HG03469 (cell line): ENCODE data around the gene EFEMP1.

Experiments used
- ATAC-seq: cut with Tn5 transposase; IDR thresholded peaks from one replicate; pipeline ENCODE4 v1.9.1; 2021; ENCODE audit warnings: mild to moderate bottlenecking, moderate library complexity, moderate number of reproducible peaks; ENCODE audit not compliant: unreplicated experiment

EFEMP1 gene, protein sequence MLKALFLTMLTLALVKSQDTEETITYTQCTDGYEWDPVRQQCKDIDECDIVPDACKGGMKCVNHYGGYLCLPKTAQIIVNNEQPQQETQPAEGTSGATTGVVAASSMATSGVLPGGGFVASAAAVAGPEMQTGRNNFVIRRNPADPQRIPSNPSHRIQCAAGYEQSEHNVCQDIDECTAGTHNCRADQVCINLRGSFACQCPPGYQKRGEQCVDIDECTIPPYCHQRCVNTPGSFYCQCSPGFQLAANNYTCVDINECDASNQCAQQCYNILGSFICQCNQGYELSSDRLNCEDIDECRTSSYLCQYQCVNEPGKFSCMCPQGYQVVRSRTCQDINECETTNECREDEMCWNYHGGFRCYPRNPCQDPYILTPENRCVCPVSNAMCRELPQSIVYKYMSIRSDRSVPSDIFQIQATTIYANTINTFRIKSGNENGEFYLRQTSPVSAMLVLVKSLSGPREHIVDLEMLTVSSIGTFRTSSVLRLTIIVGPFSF

DNA sequence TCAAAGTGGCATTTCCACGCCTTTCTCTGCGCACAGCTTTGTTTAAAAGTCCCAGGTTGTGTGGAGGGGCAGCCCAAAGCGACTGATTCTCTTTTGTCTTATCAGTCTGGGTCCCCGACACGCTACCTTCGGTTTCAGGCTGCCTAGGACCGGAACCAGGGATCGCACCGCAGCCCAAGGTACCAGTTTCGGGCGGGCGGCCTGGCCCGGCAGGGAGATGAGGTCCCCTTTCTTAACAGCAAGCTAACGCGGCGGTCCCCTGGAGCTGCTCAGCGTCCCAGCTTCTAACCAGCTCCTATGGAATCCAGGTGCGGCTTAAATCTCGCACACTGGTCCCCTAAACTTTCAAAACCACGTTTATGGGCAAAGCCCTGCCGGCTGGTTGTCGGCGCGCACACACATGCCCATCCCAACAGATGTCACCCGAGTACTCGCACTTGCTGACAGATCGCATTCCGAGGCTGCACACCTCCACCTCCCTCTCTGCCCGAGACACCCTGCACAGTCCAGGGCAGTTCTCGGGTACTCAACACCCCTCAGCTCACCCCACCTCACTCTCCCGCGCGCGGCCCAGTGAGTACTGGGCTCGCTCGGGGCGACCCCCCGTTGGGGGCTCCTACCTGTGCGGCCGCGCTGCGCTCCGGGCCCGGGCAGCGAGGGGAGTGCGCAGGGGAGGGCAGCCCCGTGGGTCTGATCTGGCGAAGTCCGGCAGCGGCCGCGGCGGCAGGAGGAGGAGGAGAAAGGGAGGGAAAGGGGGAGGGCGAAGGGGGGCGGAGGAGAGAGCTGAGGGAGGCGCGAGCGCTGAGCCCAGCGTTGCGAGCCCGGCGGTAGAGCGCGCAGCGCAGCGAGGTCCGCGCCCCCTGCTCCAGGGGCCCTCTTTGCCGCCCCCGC is at the start of gene EFEMP1:
Gene EFEMP1 (minus strand): TSS at position 692 of the 891 bp plus-strand sequence. CDS start 1,342 bp downstream, outside the sequence.
- no peak for ATAC-seq

DNA sequence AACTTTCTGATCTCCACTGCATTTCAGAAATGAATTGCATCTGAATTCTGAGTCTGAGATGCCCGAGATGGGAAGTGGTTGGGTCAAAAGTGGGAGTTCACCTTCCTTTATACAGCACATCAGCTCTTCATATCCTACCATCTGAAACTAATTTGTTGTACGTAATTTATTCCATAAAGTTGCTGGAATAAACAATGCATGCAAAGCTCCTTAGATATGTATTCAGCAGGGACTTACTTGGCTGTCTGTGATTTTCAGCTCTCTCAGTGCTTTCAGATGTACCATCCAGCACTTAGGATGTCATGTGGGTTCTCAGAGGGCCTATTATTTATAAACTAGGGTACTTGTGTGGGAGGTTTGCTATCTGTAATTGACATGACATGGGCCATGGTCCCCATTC is 46.9 kb upstream of the EFEMP1 start:
- ATAC-seq, result no peak

DNA sequence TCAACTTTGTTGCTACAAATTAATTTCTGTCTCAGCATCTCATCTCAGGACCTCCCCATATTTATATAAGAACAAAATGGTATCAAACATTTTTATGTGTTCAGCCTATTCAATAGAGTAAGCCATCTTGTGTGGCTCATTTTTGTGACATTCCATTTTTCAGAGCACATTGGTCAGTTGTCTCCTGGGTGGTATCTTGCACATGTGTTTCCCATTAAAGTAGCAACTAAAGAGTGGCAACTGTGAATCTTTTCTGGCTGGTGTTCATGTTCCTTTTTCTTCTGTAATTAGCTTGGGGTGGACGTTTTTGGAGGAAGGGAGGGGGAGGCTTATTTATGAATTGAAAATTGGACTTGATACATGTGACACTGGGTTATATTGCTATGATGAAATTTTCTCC is 45.4 kb upstream of the EFEMP1 start:
- ATAC-seq, result no peak

DNA sequence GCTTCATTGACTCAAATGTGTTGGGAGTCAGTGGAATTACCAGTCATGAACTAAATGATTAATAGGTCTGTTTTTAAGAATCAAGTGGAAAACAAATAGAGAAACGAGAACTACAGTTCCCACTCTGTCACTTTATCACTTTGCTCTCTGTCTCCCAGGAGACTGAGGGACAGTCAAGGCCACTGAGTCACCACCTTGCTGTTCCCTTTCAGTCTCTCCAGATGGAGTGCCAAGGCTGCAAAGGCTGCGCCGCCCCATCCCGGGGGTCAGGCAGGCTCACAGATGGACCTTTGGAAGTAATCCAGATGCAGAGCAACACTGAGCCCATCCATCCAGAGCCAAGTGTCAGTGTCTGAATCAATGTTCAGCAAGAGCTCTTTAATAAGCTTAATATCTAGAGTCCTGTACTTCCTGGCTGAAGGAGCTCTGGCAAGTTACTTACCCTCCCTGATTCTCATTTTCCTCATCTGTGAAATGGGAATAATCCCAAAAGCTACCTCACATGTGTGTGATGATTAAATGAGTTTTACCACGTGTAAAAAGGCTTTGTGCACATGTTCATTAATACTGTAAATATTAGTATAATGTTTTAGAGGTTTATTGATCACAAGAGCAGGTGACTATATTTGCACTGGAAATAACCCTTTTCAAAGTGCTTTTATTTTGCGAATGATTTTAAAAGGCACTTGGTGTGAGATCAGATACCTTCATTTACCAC is 43.0 kb upstream of the EFEMP1 start:
- no peak for ATAC-seq

DNA sequence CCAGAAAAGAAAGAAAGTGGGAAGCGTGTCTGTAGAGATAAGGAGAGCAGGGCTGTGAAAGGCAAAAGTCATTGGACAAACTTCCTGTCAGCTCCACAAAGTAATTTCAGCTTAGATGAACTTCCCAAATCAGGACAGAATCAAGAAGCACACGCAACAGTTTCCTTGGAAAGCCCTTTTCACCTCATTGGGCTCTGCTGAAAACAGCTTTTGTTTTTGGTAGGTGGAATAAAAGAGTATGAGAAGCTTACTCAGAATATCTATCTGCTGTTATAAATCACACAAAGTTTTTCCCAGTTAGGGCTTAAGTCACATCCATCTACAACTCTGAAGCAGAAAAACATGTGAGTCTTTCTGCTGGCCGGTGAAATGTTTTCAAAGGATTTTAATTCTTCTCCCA is 42.4 kb upstream of the EFEMP1 start:
- no peak for ATAC-seq

DNA sequence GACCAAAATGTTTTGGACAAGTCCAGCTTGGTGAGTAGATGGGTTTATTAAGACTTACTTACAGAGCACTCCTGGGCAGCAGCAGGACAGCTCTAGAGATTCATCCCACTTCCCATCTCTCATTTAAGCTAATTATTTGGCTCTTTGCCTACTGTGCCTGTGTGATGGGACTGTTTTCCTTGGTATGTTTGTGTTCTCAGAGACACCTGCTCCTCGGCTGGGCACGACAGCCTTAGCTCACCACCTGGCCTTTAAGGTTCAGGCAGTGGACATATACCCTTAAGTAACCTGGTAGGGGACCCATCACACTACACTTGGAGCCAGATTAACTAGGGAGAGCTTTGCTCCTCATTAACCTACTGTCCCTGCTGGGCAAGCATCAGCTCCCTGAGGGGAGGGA is 41.7 kb upstream of the EFEMP1 start:
- no peak for ATAC-seq

DNA sequence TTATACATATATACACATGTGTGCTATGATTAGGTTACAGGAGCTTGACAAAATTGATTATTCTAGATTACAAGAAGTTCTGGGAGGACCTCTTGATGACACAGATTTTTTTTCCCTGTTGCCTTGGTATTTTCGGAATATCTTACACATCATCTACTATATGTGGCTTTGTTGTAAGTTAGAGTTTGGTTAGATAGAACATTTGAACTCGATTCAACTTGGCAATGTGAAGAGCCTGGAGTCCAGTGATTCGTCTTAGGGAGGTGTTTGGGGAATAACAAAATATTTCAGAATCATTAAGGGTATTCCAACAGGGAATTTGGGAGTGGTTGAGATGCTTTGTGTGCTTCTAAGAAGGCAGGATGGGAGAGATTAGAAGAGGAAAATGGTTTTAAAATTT is 39.3 kb upstream of the EFEMP1 start:
- ATAC-seq, result no peak

DNA sequence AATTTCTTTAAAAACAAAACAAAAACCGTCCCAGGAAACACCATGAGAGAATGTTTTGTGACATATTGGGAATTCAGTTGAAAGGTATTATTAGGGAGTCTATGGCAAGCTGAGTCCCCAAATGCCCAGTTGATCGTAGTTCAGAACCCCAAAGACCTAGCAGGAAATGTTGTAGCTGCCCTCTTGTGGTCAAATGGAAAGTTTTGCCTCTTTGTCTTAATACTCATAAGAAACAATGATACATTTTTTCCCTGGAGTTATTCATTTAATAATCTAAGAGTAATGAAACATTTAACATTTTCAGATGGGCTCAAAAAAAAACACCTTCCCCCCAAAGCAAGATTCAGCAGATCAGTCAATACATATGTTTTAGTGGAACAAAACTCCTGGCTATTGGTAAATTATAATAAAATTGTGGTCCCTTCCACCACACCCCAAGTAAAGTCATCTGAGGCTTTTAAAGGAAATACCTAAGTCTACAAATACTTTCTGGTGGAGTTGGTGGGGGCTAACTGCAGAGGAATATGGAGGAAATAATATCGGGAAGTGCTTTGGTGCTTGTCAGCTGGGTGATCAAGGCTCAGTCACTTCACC is 37.8 kb upstream of the EFEMP1 start:
- no peak for ATAC-seq

DNA sequence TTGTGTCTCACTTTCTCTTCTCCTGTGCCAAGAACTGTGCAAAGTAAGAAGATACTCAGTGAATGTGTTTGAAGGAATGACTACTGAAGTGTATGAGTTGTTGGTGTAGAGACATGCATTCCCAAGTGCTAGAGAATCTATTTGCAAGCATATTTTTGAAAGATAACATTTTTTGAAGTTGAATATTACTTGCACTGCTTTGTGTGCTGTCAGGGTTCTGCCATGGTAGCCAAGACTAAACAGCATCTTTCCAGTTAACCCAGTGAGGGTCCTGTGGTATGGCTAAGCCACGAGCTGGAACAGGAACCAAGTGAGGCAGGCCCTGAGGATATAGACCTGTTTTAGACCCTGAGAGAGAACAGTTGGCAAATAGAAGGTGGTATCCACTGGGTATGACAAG is 35.2 kb upstream of the EFEMP1 start:
- ATAC-seq, result no peak

DNA sequence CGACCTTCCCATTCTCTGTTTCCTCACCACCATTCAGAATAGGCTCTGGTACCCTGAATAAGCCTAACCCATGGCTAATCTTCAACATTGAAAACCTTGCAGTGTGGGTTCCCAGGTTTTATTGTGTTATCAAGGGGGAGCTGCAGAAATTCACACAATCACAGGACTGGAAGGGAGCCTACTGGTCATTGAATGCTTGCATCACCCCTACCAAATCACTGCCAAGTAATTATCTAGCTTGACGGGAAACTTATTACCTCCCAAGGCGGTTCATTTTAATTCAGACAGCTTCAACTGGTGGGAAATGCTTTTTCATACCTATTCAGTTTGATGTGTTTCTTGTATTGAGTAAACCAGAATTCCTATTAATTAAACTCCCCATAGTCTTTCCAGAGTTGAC is 33.6 kb upstream of the EFEMP1 start:
- ATAC-seq, result no peak

DNA sequence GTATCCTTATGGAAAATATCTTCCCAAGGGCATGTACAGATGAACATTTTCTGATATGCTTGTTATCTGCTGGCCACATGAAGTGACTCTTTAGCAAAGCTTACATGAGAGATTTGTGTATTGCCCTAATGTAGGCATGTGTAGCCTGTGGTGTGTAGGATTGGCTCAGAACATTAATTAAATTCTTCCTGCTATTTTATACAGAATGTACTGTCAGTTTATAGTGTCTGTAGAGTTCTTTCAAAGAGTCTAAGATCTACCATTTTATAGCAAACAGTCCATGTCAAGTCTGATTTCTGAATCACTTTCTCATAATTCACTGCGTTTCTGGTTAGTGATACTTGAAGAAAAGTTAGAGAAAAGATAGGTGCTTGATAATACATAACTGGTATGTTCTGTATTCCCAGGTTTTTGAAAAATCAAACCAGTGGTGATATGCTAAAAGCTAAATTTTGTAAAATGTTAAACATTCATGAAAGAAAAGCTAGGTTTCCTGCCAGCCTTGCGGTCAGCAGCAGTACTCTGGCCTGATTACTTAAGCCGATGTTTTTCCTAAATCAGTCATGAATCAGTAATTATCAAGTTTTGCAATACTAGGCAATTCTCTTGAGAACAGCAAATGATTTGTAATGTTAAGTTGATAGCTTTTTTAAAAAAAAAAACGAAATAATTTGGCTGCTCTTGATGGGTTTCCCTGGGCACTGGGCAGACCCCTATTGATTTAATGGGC is 30.9 kb upstream of the EFEMP1 start:
- ATAC-seq, result no peak

DNA sequence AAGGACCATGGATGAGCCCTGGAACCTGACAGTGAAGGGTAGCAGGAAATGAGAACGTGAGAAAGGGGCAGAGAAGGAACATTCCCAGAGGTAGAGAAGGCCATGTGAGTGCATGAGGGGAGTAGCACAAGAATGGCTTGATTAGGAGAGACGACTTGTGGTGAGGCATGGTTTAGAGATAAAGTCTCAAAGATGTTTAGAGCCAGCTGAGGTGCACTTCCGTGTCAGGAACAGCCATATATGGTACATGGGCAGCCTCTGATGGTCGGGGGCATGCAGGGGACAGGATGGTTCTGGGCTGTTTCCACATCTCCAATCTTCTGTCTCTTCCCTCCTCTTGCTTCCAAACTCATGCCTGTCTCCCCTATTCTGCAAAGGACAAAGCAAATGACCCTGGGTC is 28.8 kb upstream of the EFEMP1 start:
- no peak for ATAC-seq

DNA sequence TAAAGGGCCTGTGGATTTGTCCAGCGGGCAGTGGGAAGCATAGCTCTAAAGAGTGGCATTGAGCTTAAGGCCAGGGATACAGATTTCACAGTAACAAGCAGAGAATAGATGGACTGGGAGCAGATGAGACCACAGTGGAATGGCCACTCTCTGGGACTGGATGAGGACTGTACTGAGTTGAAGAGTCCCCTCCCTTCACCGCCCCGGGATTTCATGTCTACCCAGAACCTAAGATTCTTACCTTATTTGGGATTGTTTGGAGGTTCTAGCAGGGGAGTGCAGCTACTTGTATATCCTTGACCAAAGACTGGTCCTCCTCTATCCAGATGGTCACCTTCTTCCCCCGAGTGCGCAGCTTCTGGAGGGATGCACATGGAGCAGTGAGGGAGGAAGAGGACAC is 28.0 kb upstream of the EFEMP1 start:
- no peak for ATAC-seq

DNA sequence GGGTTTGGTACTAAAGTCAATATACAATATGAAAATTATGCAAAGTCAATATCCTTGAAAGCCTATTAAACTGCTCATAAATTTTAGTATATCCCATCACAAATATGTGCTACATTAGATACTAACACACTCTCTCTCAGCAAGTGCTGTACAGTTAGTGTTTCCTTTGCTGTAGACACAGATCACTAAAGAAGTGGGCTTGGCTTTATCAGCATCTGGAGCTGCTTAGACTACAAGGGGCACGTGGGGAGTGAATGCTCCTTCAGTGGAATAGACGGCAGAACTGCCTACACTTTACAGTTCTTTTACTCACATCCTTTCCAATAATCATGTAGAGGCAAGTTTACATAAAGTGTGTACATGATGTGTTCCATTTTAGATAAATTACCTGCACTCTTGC is 26.0 kb upstream of the EFEMP1 start:
- ATAC-seq, result no peak

DNA sequence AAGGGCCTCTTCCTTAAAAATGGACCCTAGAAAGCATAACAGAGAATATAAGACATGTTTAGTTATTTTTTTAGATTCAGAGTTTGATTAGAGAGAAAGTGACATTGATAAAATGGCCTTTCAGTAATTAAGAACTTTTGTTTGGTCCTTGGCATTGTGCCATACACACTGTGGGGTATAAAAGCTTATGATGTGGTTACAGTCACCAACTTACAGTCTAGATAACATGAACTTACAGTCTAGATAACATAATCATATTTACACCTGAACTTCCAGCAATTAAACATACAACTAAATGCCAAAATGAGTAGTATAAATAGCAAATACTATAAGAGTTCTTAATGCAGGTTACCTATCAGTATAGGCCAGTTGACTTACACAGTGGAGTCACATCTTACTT is 25.6 kb upstream of the EFEMP1 start:
- ATAC-seq, result no peak

DNA sequence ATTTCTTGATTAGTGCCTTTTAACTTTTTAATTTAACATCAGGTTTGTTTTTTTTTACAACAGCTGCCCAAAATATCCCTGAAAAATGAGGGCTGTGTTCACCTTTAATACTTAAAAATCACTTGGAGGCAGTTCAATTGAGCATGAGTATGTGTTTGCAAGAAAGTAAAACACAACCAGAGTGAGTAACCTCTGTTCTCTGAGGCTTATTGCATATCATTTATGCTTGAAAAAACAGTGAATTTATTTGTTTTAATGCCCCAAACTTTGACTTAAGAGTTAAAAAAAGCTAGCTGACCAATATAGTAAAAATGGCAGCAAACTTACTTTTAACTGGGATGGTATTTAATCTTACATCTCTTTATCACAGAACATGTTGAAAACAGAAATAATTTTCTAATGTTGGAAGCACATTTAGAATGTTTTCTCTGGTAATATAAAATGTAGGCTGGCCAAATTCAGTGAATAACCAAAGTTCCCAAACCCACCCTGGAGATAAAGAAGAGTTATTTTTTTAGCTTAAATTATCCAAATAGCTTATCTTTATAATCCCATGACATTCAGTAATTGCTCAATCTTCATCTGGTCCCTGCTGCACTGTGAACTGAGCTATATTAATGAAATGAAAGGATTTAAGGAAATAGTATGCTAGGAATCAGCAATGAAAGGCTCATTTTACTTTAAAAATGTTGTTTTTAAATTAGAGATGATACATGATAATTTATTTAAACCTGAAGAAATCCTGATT is 24.8 kb upstream of the EFEMP1 start:
- ATAC-seq, result no peak

DNA sequence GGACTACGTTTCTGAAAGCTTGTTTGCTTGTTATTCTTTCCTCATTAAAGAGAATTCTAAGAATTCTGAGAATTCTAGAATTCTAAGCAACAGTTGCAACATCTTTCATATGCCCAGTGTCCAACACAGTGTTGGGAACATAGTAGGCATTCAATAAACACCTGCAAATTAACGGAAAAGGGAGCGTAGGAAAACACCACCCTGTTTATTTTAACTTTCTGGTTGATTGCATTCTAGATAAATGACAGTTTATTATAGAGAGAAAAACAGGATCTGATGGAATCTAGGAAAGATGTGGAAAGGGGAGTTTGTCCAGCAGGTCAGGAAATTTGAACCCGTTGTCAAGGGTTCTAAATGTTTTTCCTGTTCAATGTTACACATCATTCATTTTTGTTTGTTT is 24.2 kb upstream of the EFEMP1 start:
- ATAC-seq, result no peak

DNA sequence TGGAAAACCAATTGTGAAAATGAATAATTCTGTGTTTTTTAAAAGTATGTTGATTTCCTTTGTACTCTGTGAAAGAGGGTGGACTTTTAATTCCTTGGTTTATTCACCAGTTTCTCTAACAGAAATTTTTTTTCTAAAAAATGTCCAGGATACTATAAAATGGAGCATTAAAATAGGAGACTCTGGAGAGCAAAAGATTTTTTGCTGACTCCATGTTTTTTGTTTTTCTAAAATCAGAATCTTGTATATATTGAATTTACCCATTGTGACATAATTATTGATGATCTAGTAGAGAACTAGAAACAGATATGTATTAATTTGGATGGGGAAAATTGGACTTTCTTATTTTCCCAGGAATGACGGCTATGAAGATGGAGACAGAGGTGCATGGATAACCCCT is 23.2 kb upstream of the EFEMP1 start:
- no peak for ATAC-seq

DNA sequence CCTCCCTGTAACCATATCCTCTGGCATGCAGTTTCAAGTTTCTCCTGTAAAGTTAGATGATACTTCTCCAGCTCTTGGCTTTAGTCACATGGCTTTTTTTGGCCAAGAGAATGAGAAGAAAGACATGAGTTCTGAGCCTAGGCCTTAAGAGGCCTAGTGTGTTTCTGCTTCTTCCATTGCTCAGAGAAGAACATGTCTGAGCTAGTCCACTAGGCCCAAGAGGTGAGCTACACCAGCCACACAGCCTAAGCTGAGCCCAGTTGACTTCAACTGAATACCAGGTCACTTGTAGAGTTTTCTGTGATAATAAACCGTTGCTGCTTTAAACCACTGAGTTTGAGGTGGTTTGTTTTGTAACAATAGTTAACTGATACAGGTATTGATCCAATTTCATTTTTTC is 19.9 kb upstream of the EFEMP1 start:
- no peak for ATAC-seq

DNA sequence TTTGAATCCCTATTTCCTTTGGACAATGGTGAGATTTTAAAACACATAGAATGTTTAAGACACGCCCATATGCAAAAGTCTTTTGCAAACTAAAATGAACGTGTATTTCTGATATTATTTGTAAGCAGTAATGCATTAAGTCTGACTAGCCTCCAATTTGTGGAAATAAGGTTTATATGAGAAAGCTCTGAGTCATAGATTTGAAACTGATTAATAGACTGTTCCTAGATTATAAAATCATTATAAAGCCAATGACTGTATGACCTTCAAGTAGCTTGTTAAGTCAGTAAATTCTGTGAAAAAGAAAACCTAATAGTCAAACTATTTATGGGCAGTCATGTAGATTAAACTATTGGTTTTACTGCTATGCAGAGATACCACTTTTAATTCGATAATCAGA is 12.8 kb upstream of the EFEMP1 start:
- ATAC-seq, result no peak
